Uterus (tissue), 4 donors: ENCODE measurements around the gene SLC46A2. TPM values are rescaled to one million over a fixed set of nuclear protein-coding genes. Genes with fewer than 3 reads are reported as not detected.

Experiments
- DNase-seq, 2 donors: peaks; one replicate each; pipeline ENCODE4 v3.0.0-alpha.2; 2019 to 2020
- H3K27ac ChIP-seq, 2 donors: fragments of 200-600 bp; sonication (generic); 1 replicate in 1 of 2; 2 replicates in 1 of 2; pipeline ENCODE4 v1.5.1; 2016 to 2018
- H3K27me3 ChIP-seq, 2 donors: fragments of 200-600 bp; sonication (generic); one replicate each; pipeline ENCODE4 v1.5.1; 2018 to 2019; ENCODE audit warnings: control low read depth in 1 of 2
- H3K36me3 ChIP-seq, 2 donors: fragments of 200-600 bp; sonication (generic); one replicate each; pipeline ENCODE4 v1.5.1; 2019; ENCODE audit warnings: control low read depth in 1 of 2
- H3K4me1 ChIP-seq, 2 donors: fragments of 200-600 bp; sonication (generic); one replicate each; pipeline ENCODE4 v1.5.1; 2018 to 2019; ENCODE audit warnings: control low read depth in 1 of 2
- H3K4me3 ChIP-seq, 2 donors: fragments of 200-600 bp; sonication (generic); 1 replicate in 1 of 2; 2 replicates in 1 of 2; pipeline ENCODE4 v1.5.1; 2018 to 2019; ENCODE audit warnings: mild to moderate bottlenecking in 1 of 2
- H3K9me3 ChIP-seq, 2 donors: fragments of 200-600 bp; sonication (generic); one replicate each; pipeline ENCODE4 v1.5.1; 2019; ENCODE audit warnings: control low read depth in 1 of 2
- POLR2A ChIP-seq, 2 donors: fragments of 450-650 bp; IDR thresholded peaks; one replicate each; pipeline ENCODE4 v1.6.1; 2016; ENCODE audit warnings: antibody characterized with exemption in 2 of 2, mild to moderate bottlenecking in 1 of 2, moderate library complexity in 1 of 2
- intact Hi-C: fragments of 100-400 bp; cut with DNase I; formaldehyde crosslinking; loops from one replicate; pipeline ENCODE4 v1.15.1; 2023; ENCODE audit warnings: low total_unique reads
- total RNA-seq, 4 donors: library from RNA; depleted of rRNA in 3 of 4; stranded (reverse); fragments of >200 nt in 3 of 4; gene quantifications; one replicate each; pipeline versions ENCODE4 v1.1.0 to v1.2.4, GENCODE V29; 2014 to 2023
- TF ChIP-seq, protein P1 (sequence below), 4 experiments: fragments of 200-600 bp in 2 of 4; fragments of 450-650 bp in 2 of 4; sonication (generic) in 2 of 4; IDR thresholded peaks; one replicate each; pipeline ENCODE4 v1.5.1; 2016 to 2019; ENCODE audit warnings: antibody characterized with exemption in 4 of 4, mild to moderate bottlenecking in 2 of 4, moderate library complexity in 1 of 4
- donor health status: DM: yes; HTN: yes; CAD: no.

SLC46A2 gene
- total RNA-seq, 4 donors from 2014 or later: not detected

DNA sequence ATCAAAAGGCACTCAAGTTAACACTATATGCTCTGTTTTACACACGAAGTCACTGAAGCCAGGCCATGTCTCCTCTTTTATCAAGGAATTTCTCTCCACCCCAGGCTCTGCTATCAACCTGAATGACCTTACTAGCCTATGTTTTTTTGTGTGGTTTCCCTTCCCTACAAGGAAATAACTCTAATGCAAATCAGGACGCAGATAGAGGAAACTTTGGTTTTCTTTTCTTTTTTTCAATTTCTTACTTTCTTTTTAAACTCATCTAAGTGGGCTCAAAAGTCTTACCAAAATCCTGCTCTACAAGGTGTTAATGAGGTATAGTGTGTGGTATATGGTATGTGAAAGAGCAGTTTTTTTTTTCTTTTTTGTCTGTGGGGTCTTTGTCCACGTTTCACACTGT is 5.5 kb upstream of the SLC46A2 start:
- H3K27me3 ChIP-seq: no peaks in the 10 kb centered on the region
- H3K9me3 ChIP-seq: no peaks in the 10 kb centered on the region
- no peak overlapping the region for H3K27ac ChIP-seq
- intact Hi-C loops: no loop called here
- no peak overlapping the region for H3K4me3 ChIP-seq
- no peaks in the 10 kb centered on the region for H3K36me3 ChIP-seq
- DNase-seq: no peak
- TF ChIP-seq POLR2A (IDR thresholded peaks at IDR 0.05): no peak
- TF ChIP-seq, protein P1, sequence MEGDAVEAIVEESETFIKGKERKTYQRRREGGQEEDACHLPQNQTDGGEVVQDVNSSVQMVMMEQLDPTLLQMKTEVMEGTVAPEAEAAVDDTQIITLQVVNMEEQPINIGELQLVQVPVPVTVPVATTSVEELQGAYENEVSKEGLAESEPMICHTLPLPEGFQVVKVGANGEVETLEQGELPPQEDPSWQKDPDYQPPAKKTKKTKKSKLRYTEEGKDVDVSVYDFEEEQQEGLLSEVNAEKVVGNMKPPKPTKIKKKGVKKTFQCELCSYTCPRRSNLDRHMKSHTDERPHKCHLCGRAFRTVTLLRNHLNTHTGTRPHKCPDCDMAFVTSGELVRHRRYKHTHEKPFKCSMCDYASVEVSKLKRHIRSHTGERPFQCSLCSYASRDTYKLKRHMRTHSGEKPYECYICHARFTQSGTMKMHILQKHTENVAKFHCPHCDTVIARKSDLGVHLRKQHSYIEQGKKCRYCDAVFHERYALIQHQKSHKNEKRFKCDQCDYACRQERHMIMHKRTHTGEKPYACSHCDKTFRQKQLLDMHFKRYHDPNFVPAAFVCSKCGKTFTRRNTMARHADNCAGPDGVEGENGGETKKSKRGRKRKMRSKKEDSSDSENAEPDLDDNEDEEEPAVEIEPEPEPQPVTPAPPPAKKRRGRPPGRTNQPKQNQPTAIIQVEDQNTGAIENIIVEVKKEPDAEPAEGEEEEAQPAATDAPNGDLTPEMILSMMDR (IDR thresholded peaks at IDR 0.05): no peak
- H3K4me1 ChIP-seq: no peaks in the 10 kb centered on the region

DNA sequence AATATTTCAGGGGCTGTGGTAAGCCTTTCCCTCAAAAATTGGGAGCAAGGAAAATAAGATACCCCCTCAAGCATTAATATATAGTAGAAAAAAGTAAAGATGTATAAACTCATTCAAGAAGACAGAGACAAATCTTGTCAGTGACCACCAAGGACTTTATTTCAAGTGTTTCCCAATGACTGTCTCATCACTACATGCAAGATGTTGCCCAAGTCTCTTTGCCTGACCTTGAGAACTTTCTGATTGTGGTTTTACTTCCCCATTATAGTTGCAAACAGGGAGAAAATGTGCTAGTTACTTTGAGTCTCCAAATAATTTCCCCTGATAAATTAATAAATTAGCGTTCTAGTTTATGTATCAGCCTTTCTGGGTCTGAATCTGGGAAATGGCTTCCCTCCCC is 4.0 kb upstream of the SLC46A2 start:
- H3K4me1 ChIP-seq: no peaks in the 10 kb centered on the region
- H3K27me3 ChIP-seq: no peaks in the 10 kb centered on the region
- intact Hi-C loops: no loop called here
- H3K27ac ChIP-seq: no peak overlapping the region
- no peak for DNase-seq
- H3K9me3 ChIP-seq: no peaks in the 10 kb centered on the region
- TF ChIP-seq, protein P1 (IDR thresholded peaks at IDR 0.05): no peak
- TF ChIP-seq POLR2A (IDR thresholded peaks at IDR 0.05): no peak
- no peaks in the 10 kb centered on the region for H3K36me3 ChIP-seq
- no peak overlapping the region for H3K4me3 ChIP-seq

DNA sequence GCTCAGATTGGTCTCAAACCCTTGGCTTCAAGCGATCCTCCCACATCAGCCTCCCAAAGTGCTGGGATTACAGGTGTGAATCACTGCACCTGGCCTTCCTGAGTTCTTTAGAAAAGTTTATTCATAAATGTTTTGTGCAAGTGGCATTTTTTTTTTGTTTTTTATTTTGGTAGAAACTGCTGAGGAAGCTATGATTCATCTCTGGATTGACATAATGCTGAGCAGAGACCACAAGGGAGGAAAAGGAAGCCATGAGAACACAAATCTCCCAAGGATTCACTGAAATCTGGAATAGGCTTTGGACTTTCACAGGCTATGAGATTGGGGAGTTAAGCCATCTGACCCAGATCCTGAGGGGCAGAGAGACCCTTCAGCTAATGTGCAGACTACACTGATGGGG is 3.4 kb upstream of the SLC46A2 start:
- no peaks in the 10 kb centered on the region for H3K4me1 ChIP-seq
- no peaks in the 10 kb centered on the region for H3K9me3 ChIP-seq
- H3K36me3 ChIP-seq: no peaks in the 10 kb centered on the region
- no peak overlapping the region for H3K27ac ChIP-seq
- no peak for DNase-seq
- H3K27me3 ChIP-seq: no peaks in the 10 kb centered on the region
- intact Hi-C loops: no loop called here
- no peak overlapping the region for H3K4me3 ChIP-seq
- TF ChIP-seq, protein P1 (IDR thresholded peaks at IDR 0.05): no peak
- TF ChIP-seq POLR2A (IDR thresholded peaks at IDR 0.05): no peak

DNA sequence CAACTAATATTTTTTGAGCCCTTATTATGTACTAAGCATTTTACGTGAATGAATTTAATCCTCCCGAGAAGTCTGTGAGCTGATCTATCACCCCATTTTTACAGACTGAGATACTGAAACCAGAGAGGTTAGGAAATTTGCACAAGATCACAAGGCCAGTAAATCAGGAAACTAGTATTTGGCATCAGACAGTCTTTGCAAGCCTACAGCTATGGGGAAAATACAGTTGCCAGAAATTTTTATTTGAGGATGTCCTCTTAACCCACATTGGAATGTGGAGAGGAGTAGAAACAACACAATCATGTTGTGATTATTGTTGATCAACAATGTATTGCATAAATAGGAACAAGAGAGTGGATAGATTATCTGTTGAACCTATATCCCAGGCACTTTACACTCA is 2.3 kb upstream of the SLC46A2 start:
- TF ChIP-seq, protein P1 (IDR thresholded peaks at IDR 0.05): no peak
- no peak for TF ChIP-seq POLR2A (IDR thresholded peaks at IDR 0.05)
- intact Hi-C loops: no loop called here
- no peak for DNase-seq
- no peaks in the 10 kb centered on the region for H3K36me3 ChIP-seq
- no peaks in the 10 kb centered on the region for H3K9me3 ChIP-seq
- H3K27me3 ChIP-seq: no peaks in the 10 kb centered on the region
- no peaks in the 10 kb centered on the region for H3K4me1 ChIP-seq
- no peak overlapping the region for H3K4me3 ChIP-seq
- H3K27ac ChIP-seq: no peak overlapping the region

DNA sequence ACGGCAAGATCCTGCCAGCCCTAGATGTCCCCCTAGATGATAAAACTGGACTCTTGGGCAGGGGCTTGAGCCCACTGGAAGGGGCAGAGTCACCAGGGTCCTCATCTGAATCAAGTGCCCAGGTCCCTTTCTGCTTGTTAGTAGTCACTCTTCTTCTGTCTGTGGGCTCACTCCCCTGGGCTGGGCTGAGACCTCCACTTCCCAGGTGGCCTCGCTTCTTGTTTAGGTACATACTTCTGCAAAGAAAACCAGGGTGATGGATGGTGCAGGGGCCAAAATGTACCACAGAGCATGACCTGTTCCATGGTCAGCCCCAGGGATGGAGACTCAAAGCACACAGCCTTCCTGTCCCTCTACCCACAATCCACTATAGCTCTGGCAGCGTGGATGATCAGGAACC is 845 bp upstream of the SLC46A2 start:
- DNase-seq: no peak
- no peak overlapping the region for H3K4me3 ChIP-seq
- H3K9me3 ChIP-seq: no peaks in the 10 kb centered on the region
- H3K4me1 ChIP-seq: no peaks in the 10 kb centered on the region
- H3K27ac ChIP-seq: no peak overlapping the region
- no peaks in the 10 kb centered on the region for H3K36me3 ChIP-seq
- H3K27me3 ChIP-seq: no peaks in the 10 kb centered on the region
- no peak for TF ChIP-seq POLR2A (IDR thresholded peaks at IDR 0.05)
- TF ChIP-seq, protein P1 (IDR thresholded peaks at IDR 0.05): no peak
- intact Hi-C loops: no loop called here
